ENCODE measurements around the gene CAP1. TPM values are rescaled to one million over a fixed set of nuclear protein-coding genes. Genes with fewer than 3 reads are reported as not detected.
"Not testable (repeated sequence)": the region's sequence is repeated elsewhere in the genome, so short reads cannot be mapped to it uniquely, and the experiment has no call there.

Gene CAP1
- total RNA-seq, 1 donor from 2014 or later = 365 TPM

DNA sequence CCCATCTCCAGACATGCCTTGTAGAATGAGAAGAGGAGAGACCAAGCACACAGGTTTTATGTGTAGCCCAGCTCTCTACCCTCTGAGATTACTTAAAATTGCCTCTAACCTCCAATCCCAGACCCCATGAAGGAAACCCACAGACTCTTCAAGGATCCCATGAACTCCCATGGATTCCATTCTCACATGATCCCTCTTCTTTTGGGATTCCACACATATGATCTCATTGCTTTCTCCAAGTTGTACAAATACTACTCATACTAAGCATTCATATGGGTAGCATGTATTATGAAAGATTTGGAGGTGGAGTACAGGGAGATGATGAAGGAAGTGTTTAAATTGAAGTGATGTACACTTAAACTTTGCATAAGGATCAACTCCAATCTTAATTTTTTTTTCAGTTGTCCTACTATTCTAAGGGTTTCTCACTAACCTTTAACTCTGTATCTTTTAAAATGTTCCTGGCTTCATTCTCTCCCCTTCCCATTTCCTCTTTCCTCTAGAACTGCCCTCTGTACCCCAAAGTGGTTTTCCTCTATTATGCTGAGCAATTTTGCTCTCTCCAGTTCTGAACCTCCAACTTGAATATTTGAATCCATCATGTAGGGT is 44.0 kb upstream of the CAP1 start:
- no peak for TF ChIP-seq CTCF (IDR thresholded peaks at IDR 0.05)
- no peak for ATAC-seq
- no peak for DNase-seq
- H3K27me3 ChIP-seq (ENCODE audit: low read depth) = no peaks in the 10 kb centered on the region
- no peaks in the 10 kb centered on the region for H3K36me3 ChIP-seq
- H3K27ac ChIP-seq = no peak overlapping the region
- no peak overlapping the region for H3K4me3 ChIP-seq
- no peaks in the 10 kb centered on the region for H3K4me1 ChIP-seq
- intact Hi-C loops (cut with DNase I) = no loop called here
- H3K9me3 ChIP-seq = no peaks in the 10 kb centered on the region

- no peak overlapping the region for H3K4me3 ChIP-seq
- H3K9me3 ChIP-seq = no peaks in the 10 kb centered on the region
- intact Hi-C loops (cut with DNase I) = no loop called here
- no peaks in the 10 kb centered on the region for H3K27me3 ChIP-seq (ENCODE audit: low read depth)
- no peak for TF ChIP-seq CTCF (IDR thresholded peaks at IDR 0.05)
- no peaks in the 10 kb centered on the region for H3K36me3 ChIP-seq
- H3K4me1 ChIP-seq = no peaks in the 10 kb centered on the region
- no peak for DNase-seq
- no peak for ATAC-seq
- no peak overlapping the region for H3K27ac ChIP-seq
These were observed 39.1 kb upstream of the CAP1 start for GRCh38 chr1:40001456-40001855.

GRCh38 chr1:40003156-40004093 is 37.1 kb upstream of the CAP1 start:
- no peak for ATAC-seq
- Histone ChIP-seq H3K9me3 (no peaks in the 10 kb centered on the region), H3K36me3 (no peaks in the 10 kb centered on the region), H3K4me3 (no peak overlapping the region), H3K27me3 (ENCODE audit: low read depth) (no peaks in the 10 kb centered on the region), H3K4me1 (no peaks in the 10 kb centered on the region), H3K27ac (no peak overlapping the region)
- no peak for TF ChIP-seq CTCF (IDR thresholded peaks at IDR 0.05)
- DNase-seq = no peak
- intact Hi-C loops (cut with DNase I) = no loop called here

DNA sequence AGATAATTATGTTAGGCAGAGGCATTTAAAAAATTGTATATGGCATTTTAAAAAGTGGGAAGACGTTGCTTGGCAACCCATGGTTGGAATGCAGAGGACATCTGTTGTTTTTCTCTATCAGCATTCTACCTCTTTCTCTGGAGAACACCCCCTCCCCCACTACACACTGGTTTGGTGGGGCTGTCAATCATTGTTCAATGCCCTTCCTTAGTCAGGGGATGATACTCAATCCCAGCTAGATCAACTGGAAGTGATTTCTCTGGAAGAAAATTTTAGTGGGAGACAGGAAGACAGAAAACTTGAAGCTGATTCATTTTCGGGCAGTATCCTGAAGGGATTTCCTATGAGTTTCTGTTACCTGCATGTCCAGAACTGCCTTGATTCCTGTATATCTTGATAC is 35.7 kb upstream of the CAP1 start:
- H3K4me3 ChIP-seq = no peak overlapping the region
- no peaks in the 10 kb centered on the region for H3K27me3 ChIP-seq (ENCODE audit: low read depth)
- no peak overlapping the region for H3K27ac ChIP-seq
- no peaks in the 10 kb centered on the region for H3K4me1 ChIP-seq
- H3K36me3 ChIP-seq = no peaks in the 10 kb centered on the region
- ATAC-seq = no peak
- no peak for DNase-seq
- no peak for TF ChIP-seq CTCF (IDR thresholded peaks at IDR 0.05)
- intact Hi-C loops (cut with DNase I) = no loop called here
- H3K9me3 ChIP-seq = no peaks in the 10 kb centered on the region

DNA sequence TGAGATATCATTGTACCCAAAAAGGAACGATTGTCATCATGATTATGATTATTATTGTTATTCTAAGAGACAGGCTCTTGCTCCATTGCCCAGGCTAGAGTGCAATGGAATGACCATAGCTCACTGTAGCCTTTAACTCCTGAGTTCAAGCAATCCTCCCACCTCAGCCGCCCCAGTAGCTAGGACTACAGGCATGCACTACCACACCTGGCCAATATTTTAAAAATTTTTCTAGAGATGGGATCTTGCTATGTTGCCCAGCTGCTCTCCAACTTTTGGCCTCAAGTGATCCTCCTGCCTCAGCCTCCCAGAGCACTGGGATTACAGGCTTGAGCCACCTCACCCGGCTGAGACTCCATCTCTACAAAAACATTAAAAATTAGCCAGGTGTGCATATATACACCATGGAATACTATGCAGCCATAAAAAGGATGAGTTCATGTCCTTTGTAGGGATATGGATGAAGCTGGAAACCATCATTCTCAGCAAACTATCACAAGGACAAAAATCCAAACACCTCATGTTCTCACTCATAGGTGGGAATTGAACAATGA is 33.0 kb upstream of the CAP1 start:
- ATAC-seq; H3K4me3 ChIP-seq; intact Hi-C loops (cut with DNase I); H3K4me1 ChIP-seq; H3K9me3 ChIP-seq; H3K27me3 ChIP-seq (ENCODE audit: low read depth); DNase-seq; H3K36me3 ChIP-seq; H3K27ac ChIP-seq: not testable (repeated sequence)

DNA sequence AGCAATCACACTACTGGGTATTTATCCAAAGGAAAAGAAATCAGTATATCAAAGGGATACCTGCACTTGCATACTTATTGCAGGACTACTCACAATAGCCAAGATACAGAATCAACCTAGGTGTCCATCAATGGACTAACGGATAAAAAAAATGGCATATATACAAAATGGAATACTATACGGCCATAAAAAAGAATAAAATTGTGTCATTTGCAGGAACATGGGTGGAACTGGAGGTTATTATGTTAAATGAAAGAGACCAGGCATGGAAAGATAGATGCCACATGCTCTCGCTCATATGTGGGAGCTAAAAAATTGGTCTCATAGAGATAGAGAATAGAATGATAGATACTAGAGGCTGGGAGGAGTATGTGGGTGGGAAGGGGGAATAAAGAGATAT is 29.3 kb upstream of the CAP1 start:
- Histone ChIP-seq H3K27me3 (ENCODE audit: low read depth) (no peaks in the 10 kb centered on the region), H3K4me3 (no peak overlapping the region), H3K4me1 (no peaks in the 10 kb centered on the region), H3K9me3 (no peaks in the 10 kb centered on the region), H3K36me3 (no peaks in the 10 kb centered on the region), H3K27ac (no peak overlapping the region)
- DNase-seq (no peak), ATAC-seq (no peak)
- TF ChIP-seq CTCF (IDR thresholded peaks at IDR 0.05) = no peak
- intact Hi-C loops (cut with DNase I) = no loop called here
